ENCODE data around the gene NELL1.

- no peak for TF ChIP-seq CTCF (IDR thresholded peaks at IDR 0.05)
- TF ChIP-seq REST (IDR thresholded peaks at IDR 0.05; ENCODE audit: insufficient read depth in 1 of 2, low read depth in 2 of 2, low read length in 1 of 2): no peak
- TF ChIP-seq POLR2AphosphoS5 (IDR thresholded peaks at IDR 0.05; ENCODE audit: low read depth, low read length): no peak
- no peak for TF ChIP-seq SIN3A (IDR thresholded peaks at IDR 0.05; ENCODE audit: borderline replicate concordance, insufficient read depth, low read depth, low read length)
- no peak for TF ChIP-seq TCF7L2 (IDR thresholded peaks at IDR 0.05; ENCODE audit: low read depth, low read length)
These were observed 42.4 kb upstream of the NELL1 start for GRCh38 chr11:20627026-20627425.
